OCI-LY3 (cell line): ENCODE results near the gene TMEM259.

ENCODE experiments used
- EZH2phosphoT487 ChIP-seq: fragments of 200-600 bp; shearing (Covaris generic); IDR thresholded peaks from 2 replicates; pipeline ENCODE4 v1.6.1; 2018; ENCODE audit warnings: antibody characterized with exemption, mixed run types, low read depth
- TF ChIP-seq, protein P1 (sequence below): fragments of 200-600, 300-600 bp; sonication (generic); IDR thresholded peaks from 2 replicates; pipeline ENCODE4 v1.5.1; 2014; ENCODE audit warnings: antibody characterized with exemption, low read length, low read depth

GRCh38 chr19:1000095-1000494 is 20.8 kb downstream of the TMEM259 start, which contains the start of gene GRIN3B:
- TF ChIP-seq, protein P1, sequence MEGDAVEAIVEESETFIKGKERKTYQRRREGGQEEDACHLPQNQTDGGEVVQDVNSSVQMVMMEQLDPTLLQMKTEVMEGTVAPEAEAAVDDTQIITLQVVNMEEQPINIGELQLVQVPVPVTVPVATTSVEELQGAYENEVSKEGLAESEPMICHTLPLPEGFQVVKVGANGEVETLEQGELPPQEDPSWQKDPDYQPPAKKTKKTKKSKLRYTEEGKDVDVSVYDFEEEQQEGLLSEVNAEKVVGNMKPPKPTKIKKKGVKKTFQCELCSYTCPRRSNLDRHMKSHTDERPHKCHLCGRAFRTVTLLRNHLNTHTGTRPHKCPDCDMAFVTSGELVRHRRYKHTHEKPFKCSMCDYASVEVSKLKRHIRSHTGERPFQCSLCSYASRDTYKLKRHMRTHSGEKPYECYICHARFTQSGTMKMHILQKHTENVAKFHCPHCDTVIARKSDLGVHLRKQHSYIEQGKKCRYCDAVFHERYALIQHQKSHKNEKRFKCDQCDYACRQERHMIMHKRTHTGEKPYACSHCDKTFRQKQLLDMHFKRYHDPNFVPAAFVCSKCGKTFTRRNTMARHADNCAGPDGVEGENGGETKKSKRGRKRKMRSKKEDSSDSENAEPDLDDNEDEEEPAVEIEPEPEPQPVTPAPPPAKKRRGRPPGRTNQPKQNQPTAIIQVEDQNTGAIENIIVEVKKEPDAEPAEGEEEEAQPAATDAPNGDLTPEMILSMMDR, result no peak
- no peak for TF ChIP-seq EZH2phosphoT487
